Neural cell (in vitro differentiated cells): ENCODE results near the gene NBEA.

Experiments used
- EP300 ChIP-seq: fragments of 450-650 bp; conservative IDR thresholded peaks from 2 replicates; pipeline ENCODE4 v1.6.1; 2014; ENCODE audit warnings: antibody characterized with exemption, mild to moderate bottlenecking, moderate library complexity; ENCODE audit not compliant: poor library complexity, severe bottlenecking
- EZH2 ChIP-seq: fragments of 200-600, 300-800 bp; shearing (Covaris generic), sonication (generic); IDR thresholded peaks from 2 replicates; pipeline ENCODE4 v1.6.1; 2014; ENCODE audit warnings: antibody characterized with exemption, low read length, borderline replicate concordance, mild to moderate bottlenecking; ENCODE audit not compliant: insufficient read depth, poor library complexity, severe bottlenecking
- MXI1 ChIP-seq: fragments of 450-650 bp; conservative IDR thresholded peaks from 2 replicates; pipeline ENCODE4 v1.6.1; 2014; ENCODE audit warnings: antibody characterized with exemption, mild to moderate bottlenecking; ENCODE audit not compliant: poor library complexity, severe bottlenecking
- POLR2AphosphoS5 ChIP-seq: IDR thresholded peaks from 2 replicates; pipeline ENCODE4 v1.6.1; 2012
- RAD21 ChIP-seq: fragments of 450-650 bp; conservative IDR thresholded peaks from 2 replicates; pipeline ENCODE4 v1.6.1; 2014; ENCODE audit warnings: antibody characterized with exemption, mild to moderate bottlenecking, moderate library complexity
- SMC3 ChIP-seq: fragments of 450-650 bp; conservative IDR thresholded peaks from 2 replicates; pipeline ENCODE4 v1.6.1; 2014; ENCODE audit warnings: antibody characterized with exemption, mild to moderate bottlenecking, moderate library complexity; ENCODE audit not compliant: poor library complexity
- TAF1 ChIP-seq: IDR thresholded peaks from 2 replicates; pipeline ENCODE4 v1.6.1; 2012; ENCODE audit warnings: low read depth
- TF ChIP-seq, protein P1 (sequence below): fragments of 450-650 bp; IDR thresholded peaks from 2 replicates; pipeline ENCODE4 v1.5.1; 2014; ENCODE audit warnings: antibody characterized with exemption, mild to moderate bottlenecking, moderate library complexity; ENCODE audit not compliant: poor library complexity, severe bottlenecking

DNA sequence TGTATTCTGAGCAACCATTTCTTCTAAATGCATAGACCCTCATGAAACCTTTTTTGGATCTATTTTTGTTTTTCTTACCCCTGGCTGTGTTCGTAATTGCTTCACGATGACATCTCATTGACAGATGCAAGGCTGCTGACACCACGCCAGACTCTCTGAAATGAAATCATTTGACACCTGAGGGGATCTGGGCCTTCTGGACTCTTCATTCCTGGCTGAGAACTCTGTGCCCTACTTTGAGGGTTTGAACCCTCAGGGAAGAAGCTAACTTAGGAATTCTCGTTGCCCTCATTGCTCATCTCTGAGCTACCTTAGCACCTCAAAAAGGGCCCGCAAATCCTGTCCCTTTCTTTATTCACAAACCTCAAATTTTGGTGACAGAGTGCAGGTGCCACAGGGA is 40.5 kb upstream of the NBEA start:
- no peak for TF ChIP-seq SMC3
- TF ChIP-seq, protein P1, sequence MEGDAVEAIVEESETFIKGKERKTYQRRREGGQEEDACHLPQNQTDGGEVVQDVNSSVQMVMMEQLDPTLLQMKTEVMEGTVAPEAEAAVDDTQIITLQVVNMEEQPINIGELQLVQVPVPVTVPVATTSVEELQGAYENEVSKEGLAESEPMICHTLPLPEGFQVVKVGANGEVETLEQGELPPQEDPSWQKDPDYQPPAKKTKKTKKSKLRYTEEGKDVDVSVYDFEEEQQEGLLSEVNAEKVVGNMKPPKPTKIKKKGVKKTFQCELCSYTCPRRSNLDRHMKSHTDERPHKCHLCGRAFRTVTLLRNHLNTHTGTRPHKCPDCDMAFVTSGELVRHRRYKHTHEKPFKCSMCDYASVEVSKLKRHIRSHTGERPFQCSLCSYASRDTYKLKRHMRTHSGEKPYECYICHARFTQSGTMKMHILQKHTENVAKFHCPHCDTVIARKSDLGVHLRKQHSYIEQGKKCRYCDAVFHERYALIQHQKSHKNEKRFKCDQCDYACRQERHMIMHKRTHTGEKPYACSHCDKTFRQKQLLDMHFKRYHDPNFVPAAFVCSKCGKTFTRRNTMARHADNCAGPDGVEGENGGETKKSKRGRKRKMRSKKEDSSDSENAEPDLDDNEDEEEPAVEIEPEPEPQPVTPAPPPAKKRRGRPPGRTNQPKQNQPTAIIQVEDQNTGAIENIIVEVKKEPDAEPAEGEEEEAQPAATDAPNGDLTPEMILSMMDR: no peak
- TF ChIP-seq MXI1: no peak
- no peak for TF ChIP-seq EP300
- no peak for TF ChIP-seq TAF1
- no peak for TF ChIP-seq POLR2AphosphoS5
- TF ChIP-seq EZH2: no peak
- TF ChIP-seq RAD21: no peak
